Motor neuron (in vitro differentiated cells): ENCODE results near the gene MAFF. TPM values are rescaled to one million over a fixed set of nuclear protein-coding genes. Genes with fewer than 3 reads are reported as not detected.
A peak's percentile ranks its signal among the peaks of the same experiment; 100 is the strongest.

Experiments
- ATAC-seq, 8 experiments: fragments of 200-7000 bp; cut with Tn5 transposase; replicated peaks in 6 of 8; 2 replicates each; pipeline ENCODE4 v1.8.0; 2021; ENCODE audit warnings: mild to moderate bottlenecking in 8 of 8, moderate library complexity in 8 of 8
- H3K27ac ChIP-seq, 2 donors: fragments of 250-450 bp; sonication (Bioruptor Pico); 2 replicates each; pipeline ENCODE4 v1.9.0; 2021; ENCODE audit warnings: antibody characterized with exemption in 2 of 2, mild to moderate bottlenecking in 2 of 2, moderate library complexity in 1 of 2
- H3K4me1 ChIP-seq, 2 donors: fragments of 250-450 bp; sonication (Bioruptor Pico); replicated peaks in 1 of 2; 2 replicates each; pipeline ENCODE4 v1.6.1; 2021; ENCODE audit warnings: antibody characterized with exemption in 2 of 2, mild to moderate bottlenecking in 2 of 2, moderate library complexity in 1 of 2
- H3K4me3 ChIP-seq, 5 donors: fragments of 250-450 bp; sonication (Bioruptor Pico); 2 replicates each; pipeline ENCODE4 v1.9.0; 2021; ENCODE audit warnings: antibody characterized with exemption in 5 of 5, mild to moderate bottlenecking in 5 of 5, moderate library complexity in 4 of 5
- WGBS, 10 experiments: fragments of 450-650 bp; shearing (Covaris generic); methylation state at CpG; one replicate each; pipeline ENCODE4 v1.0.0; 2022; 5-methylcytosine and 5-hydroxymethylcytosine counted together
- in situ Hi-C, 9 experiments: fragments of 400-800 bp; cut with MboI; loops; one replicate each; pipeline ENCODE4 v1.15.0; 2021; ENCODE audit warnings: low sequenced_read_pairs in 9 of 9, low pct_unique_long_range_greater_than_20kb in 2 of 9; ENCODE audit not compliant: unreplicated experiment in 9 of 9
- total RNA-seq, 8 experiments: library from RNA; unstranded; fragments of 300-600 nt; gene quantifications; 2 replicates each; pipeline versions ENCODE4 v1.2.3 to v1.2.4, GENCODE V29; 2022

The MAFF gene
- total RNA-seq, 8 experiments from 2014 or later, result 5.0 to 14.5 (median 5.9) TPM

GRCh38 chr22:38181453-38182200 is 20.2 kb upstream of the MAFF start, which contains the start of gene PLA2G6:
Gene PLA2G6, minus strand, starts transcription at chr22:38181830. Its CDS starts 12,404 bp downstream, at chr22:38169426.
- Histone ChIP-seq H3K27ac (peak within 1 kb of the TSS; percentile 50 to 88), H3K4me1 (peaks cover 19 to 29% of the 10 kb centered on the region in 2 donors), H3K4me3 (peak within 1 kb of the TSS; percentile 49 to 65 (median 54))
- in situ Hi-C loops, result no loop called here
- ATAC-seq, result peak; percentile 73 to 92 (median 86)
- WGBS, 10 experiments, result 0 to 40% (median 4%) methylated on average over 1 to 16 of the region's 48 CpGs; no CpG with 5 or more reads in 1 of the 10 experiments

- ATAC-seq, result no peak
- no peak overlapping the region for H3K4me3 ChIP-seq
- no peak overlapping the region for H3K27ac ChIP-seq
- in situ Hi-C loops, result no loop called here
- 0 to 100% (median 78%) methylated on average over 1 to 7 of the region's 7 CpGs; no CpG with 5 or more reads in 2 of the 10 experiments for WGBS, 10 experiments
- peaks cover 18% of the 10 kb centered on the region in 2 donors for H3K4me1 ChIP-seq
These were observed 17.0 kb upstream of the MAFF start for GRCh38 chr22:38184788-38185187.

GRCh38 chr22:38186429-38186828 is 15.4 kb upstream of the MAFF start:
- in situ Hi-C loops, result no loop called here
- whole genome bisulfite sequencing, 10 experiments, result 14 to 84% (median 68%) methylated on average over 2 to 5 of the region's 5 CpGs
- H3K4me3 ChIP-seq, result no peak overlapping the region
- H3K4me1 ChIP-seq, result peaks cover 11 to 16% of the 10 kb centered on the region in 2 donors
- H3K27ac ChIP-seq, result no peak overlapping the region
- no peak for ATAC-seq

DNA sequence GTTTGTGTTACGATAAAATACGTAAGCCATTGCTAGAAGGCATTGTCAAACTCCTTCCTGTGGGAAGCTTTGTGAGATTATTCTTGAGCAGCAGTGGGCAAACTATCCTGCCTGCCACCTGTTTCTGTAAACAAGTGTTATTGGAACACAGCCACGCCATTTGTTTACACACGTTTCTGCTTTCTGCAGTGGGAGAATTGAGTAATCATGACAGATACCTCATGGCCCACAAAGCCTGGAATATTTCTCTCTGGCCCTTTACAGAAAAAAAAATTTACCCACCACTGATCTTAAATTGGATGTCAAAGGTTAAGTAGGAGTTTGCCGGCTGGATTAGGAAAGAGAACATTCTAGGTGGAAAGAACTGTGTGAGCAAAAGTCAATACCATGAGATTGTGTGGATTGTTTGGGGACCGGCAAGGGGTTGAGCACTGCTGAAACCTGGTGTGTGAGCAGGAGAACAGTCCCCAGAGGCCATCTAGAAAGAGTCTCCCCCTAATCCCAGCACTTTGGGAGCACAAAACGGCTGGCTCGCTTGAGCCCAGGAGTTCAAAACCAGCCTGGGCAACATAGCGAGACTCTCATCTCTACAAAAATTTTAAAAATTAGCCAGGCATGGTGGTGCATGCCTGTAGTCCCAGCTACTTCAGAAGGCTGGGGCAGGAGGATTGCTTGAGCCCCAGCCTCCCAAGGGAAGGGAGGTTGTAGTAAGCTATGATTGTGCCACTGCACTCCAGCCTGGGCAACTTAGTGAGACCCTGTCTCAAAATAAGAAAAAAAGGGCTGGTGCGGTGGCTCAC is 14.2 kb upstream of the MAFF start:
- WGBS, 10 experiments, result 51 to 100% (median 73%) methylated on average over 2 to 9 of the region's 10 CpGs; no CpG with 5 or more reads in 1 of the 10 experiments
- ATAC-seq, result peak in 1 of 8 experiments; percentile 26
- H3K4me3 ChIP-seq, result no peak overlapping the region
- in situ Hi-C loops, result no loop called here
- H3K27ac ChIP-seq, result no peak overlapping the region
- peaks cover 18 to 23% of the 10 kb centered on the region in 2 donors for H3K4me1 ChIP-seq

GRCh38 chr22:38189104-38189503 is 12.7 kb upstream of the MAFF start:
- ATAC-seq, result no peak
- in situ Hi-C loops, result no loop called here
- peaks cover 20 to 23% of the 10 kb centered on the region in 2 donors for H3K4me1 ChIP-seq
- H3K4me3 ChIP-seq, result no peak overlapping the region
- 100% methylated on average over 1 of the region's 3 CpGs; no CpG with 5 or more reads in 8 of the 10 experiments for WGBS, 10 experiments
- H3K27ac ChIP-seq, result no peak overlapping the region

GRCh38 chr22:38190581-38190980 is 11.2 kb upstream of the MAFF start:
- WGBS, 10 experiments, result 20 to 76% (median 49%) methylated on average over 2 to 6 of the region's 6 CpGs; no CpG with 5 or more reads in 6 of the 10 experiments
- Histone ChIP-seq H3K27ac (peak overlapping the region; percentile 51 to 75), H3K4me3 (no peak overlapping the region), H3K4me1 (peaks cover 23 to 24% of the 10 kb centered on the region in 2 donors)
- in situ Hi-C loops, result no loop called here
- peak in 1 of 8 experiments; percentile 15 for ATAC-seq

DNA sequence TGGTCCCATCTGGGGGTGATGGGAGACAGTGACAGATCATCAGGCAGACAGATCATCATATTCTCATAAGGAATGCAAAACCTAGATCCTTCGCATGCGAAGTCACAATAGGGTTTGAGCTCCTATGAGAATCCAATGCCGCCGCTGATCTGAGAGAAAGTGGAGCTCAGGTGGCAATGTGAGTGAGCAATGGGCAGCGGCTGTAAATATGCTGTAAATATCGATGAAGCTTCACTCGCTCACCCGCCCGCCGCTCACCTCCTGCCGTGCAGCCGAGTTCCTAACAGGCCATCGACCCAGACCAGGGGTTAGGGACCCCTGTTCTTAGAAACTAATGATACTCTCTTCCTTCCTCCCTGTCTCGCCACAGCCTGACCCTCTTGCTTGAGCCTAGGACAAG is 10.7 kb upstream of the MAFF start:
- peaks cover 23 to 24% of the 10 kb centered on the region in 2 donors for H3K4me1 ChIP-seq
- in situ Hi-C loops, result no loop called here
- no peak overlapping the region for H3K4me3 ChIP-seq
- peak in 5 of 8 experiments; percentile 44 to 83 (median 78) for ATAC-seq
- H3K27ac ChIP-seq, result peak overlapping the region; percentile 51 to 75
- WGBS, 10 experiments, result 20 to 92% (median 60%) methylated on average over 1 to 8 of the region's 14 CpGs; no CpG with 5 or more reads in 1 of the 10 experiments

GRCh38 chr22:38191731-38192474 is 9.9 kb upstream of the MAFF start:
- Histone ChIP-seq H3K4me3 (no peak overlapping the region), H3K27ac (peak overlapping the region; percentile 51 to 75), H3K4me1 (peaks cover 23 to 25% of the 10 kb centered on the region in 2 donors)
- in situ Hi-C loops, result no loop called here
- WGBS, 10 experiments, result 52 to 78% (median 66%) methylated on average over 2 to 9 of the region's 10 CpGs
- peak in 5 of 8 experiments; percentile 23 to 65 (median 42) for ATAC-seq

DNA sequence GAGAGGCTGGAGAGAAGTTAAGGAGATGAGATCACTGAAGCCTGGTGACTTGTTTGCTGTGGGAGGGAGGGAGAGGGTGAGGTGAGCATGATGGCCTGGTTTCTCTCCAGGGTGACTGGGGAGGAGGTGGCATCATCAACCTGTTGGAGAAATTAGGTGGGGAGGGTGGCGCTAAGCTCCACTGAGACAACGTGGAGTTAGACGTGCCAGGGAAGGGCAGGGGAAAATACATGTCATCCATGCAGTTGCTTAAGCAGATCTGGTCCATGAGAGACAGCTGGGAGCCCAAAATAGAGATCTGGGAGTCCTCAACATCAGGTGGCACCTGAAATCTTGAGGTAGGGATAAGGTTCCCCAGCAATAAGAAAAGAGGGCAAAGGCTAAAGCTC is 9.3 kb upstream of the MAFF start:
- 58 to 100% (median 100%) methylated on average over 1 to 3 of the region's 3 CpGs; no CpG with 5 or more reads in 5 of the 10 experiments for WGBS, 10 experiments
- ATAC-seq, result peak in 1 of 8 experiments; percentile 63
- in situ Hi-C loops, result no loop called here

DNA sequence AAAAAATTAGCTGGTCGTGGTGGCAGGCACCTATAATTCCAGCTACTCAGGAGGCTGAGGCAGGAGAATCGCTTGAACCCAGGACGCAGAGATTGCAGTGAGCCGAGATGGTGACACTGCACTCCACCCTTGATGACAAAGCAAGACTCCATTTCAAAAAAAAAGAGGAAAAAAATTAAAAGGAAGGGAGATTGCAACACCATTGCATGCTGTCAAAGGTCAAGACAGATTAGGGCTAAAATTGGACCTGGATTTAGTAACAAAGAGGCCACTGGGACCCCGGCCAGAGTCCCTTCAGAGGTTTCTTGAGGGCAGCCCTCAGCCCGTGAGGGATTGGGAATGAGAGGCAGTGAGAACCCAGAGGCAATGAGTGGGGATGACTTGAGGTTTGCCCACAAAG is 8.2 kb upstream of the MAFF start:
- WGBS, 10 experiments, result 50 to 100% (median 86%) methylated on average over 1 to 5 of the region's 6 CpGs; no CpG with 5 or more reads in 2 of the 10 experiments
- no peak overlapping the region for H3K27ac ChIP-seq
- H3K4me1 ChIP-seq, result peaks cover 23 to 29% of the 10 kb centered on the region in 2 donors
- H3K4me3 ChIP-seq, result no peak overlapping the region
- in situ Hi-C loops, result no loop called here
- no peak for ATAC-seq

More for the DNA sequence above, 9.3 kb upstream of the MAFF start:
- Histone ChIP-seq H3K4me3 (no peak overlapping the region), H3K27ac (peak overlapping the region in 1 of 2 donors; percentile 51), H3K4me1 (peaks cover 23 to 29% of the 10 kb centered on the region in 2 donors)

- H3K4me1 ChIP-seq, result peaks cover 7 to 22% of the 10 kb centered on the region in 2 donors
- no peak overlapping the region for H3K4me3 ChIP-seq
- H3K27ac ChIP-seq, result no peak overlapping the region
- WGBS, 10 experiments, result 39 to 100% (median 65%) methylated on average over 2 to 8 of the region's 19 CpGs; no CpG with 5 or more reads in 4 of the 10 experiments
- in situ Hi-C loops, result no loop called here
- peak in 2 of 8 experiments; percentile 4 to 6 for ATAC-seq
These were observed 4.9 kb upstream of the MAFF start for GRCh38 chr22:38196791-38197419.
